Amygdala (tissue), 56 donors: ENCODE data around the gene HPCAL4.

ENCODE experiments used
- DNase-seq, 56 donors: peaks; one replicate each; lab custom pipeline; 2025; lab: John Stamatoyannopoulos, UW

Gene HPCAL4

GRCh38 chr1:39691383-39692151, at the start of gene HPCAL4:
Gene HPCAL4, minus strand, starts transcription at chr1:39691433. Its CDS starts 6,830 bp downstream, at chr1:39684603.
- peak in 55 of 56 donors; percentile 15 to 90 (median 75) for DNase-seq

- DNase-seq = peak; percentile 54 to 97 (median 88)
Measured at GRCh38 chr1:39738622-39739366, 47.6 kb upstream of the HPCAL4 start, which contains the start of gene PPIE. Gene PPIE, plus strand, starts transcription at chr1:39738882. Its CDS starts 19 bp downstream, at chr1:39738901.

- no peak for DNase-seq
Measured at GRCh38 chr1:39737546-39738169, 46.4 kb upstream of the HPCAL4 start.

- no peak for DNase-seq
Measured at GRCh38 chr1:39735731-39736130, 44.5 kb upstream of the HPCAL4 start.

GRCh38 chr1:39733161-39733560, 41.9 kb upstream of the HPCAL4 start:
- DNase-seq = peak in 21 of 56 donors; percentile 7 to 62 (median 22)

- no peak for DNase-seq
Measured at GRCh38 chr1:39732730-39733129, 41.5 kb upstream of the HPCAL4 start.

GRCh38 chr1:39729842-39730241, 38.6 kb upstream of the HPCAL4 start:
- DNase-seq = no peak

GRCh38 chr1:39729030-39729429, 37.8 kb upstream of the HPCAL4 start:
- DNase-seq = peak in 1 of 56 donors; percentile 12

- no peak for DNase-seq
Measured at GRCh38 chr1:39727932-39728317, 36.7 kb upstream of the HPCAL4 start.

GRCh38 chr1:39727221-39727931, 36.1 kb upstream of the HPCAL4 start:
- DNase-seq = no peak

- DNase-seq = no peak
Measured at GRCh38 chr1:39726600-39726999, 35.4 kb upstream of the HPCAL4 start.

- no peak for DNase-seq
Measured at GRCh38 chr1:39722495-39722894, 31.3 kb upstream of the HPCAL4 start.

GRCh38 chr1:39721664-39722063, 30.4 kb upstream of the HPCAL4 start:
- no peak for DNase-seq

GRCh38 chr1:39720094-39720999, 29.1 kb upstream of the HPCAL4 start:
- DNase-seq = peak in 1 of 56 donors; percentile 13

- no peak for DNase-seq
Measured at GRCh38 chr1:39717809-39718208, 26.6 kb upstream of the HPCAL4 start.

GRCh38 chr1:39713557-39713956, 22.3 kb upstream of the HPCAL4 start:
- DNase-seq = no peak

- DNase-seq = no peak
Measured at GRCh38 chr1:39711966-39712340, 20.7 kb upstream of the HPCAL4 start.

GRCh38 chr1:39711104-39711965, 20.1 kb upstream of the HPCAL4 start:
- DNase-seq = no peak

GRCh38 chr1:39707506-39707905, 16.3 kb upstream of the HPCAL4 start:
- DNase-seq = no peak
